Measurements from ENCODE around the gene MCC.

DNA sequence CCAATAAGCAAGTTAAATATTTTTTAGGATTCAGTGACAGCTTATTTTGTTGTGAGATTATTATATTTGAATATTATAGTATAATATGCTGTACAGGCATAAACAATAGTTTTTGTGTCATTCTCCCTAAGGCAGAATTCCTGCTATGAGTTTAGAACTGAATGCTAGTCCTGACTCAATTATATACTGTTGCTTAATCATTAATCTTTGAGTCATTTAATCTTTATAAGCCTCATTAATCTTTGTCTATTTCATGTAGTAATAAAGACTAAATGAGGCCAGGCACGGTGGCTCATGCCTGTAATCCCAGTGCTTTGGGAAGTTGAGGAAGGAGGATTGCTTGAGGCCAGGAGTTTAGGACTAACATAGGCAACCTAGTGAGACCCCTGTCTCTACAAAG is 515.2 kb downstream of the MCC start:
- TF ChIP-seq CTCF (IDR thresholded peaks at IDR 0.05; ENCODE audit: insufficient read depth, low read length, poor library complexity, severe bottlenecking) (no peak), EZH2phosphoT487 (conservative IDR thresholded peaks at IDR 0.05; ENCODE audit: low read length) (no peak)
